GM12875 (cell line): ENCODE measurements around the gene TOP3B.
"Not testable (repeated sequence)": the region's sequence is repeated elsewhere in the genome, so short reads cannot be mapped to it uniquely, and the experiment has no call there.

Experiments used
- H3K4me3 ChIP-seq: one replicate; pipeline ENCODE4 v1.5.1; 2011; ENCODE audit warnings: low read depth, low read length, control low read depth
- CTCF ChIP-seq: IDR thresholded peaks from 2 replicates; pipeline ENCODE4 v1.5.1; 2011; ENCODE audit warnings: low read depth, mild to moderate bottlenecking, control low read depth, inconsistent platforms, low read length, moderate library complexity, borderline replicate concordance; ENCODE audit not compliant: insufficient read depth

The TOP3B gene

GRCh38 chr22:21943571-21944448, 38.8 kb downstream of the TOP3B start:
- TF ChIP-seq CTCF = no peak
- no peak overlapping the region for H3K4me3 ChIP-seq

GRCh38 chr22:21942407-21943343, 39.9 kb downstream of the TOP3B start:
- no peak for TF ChIP-seq CTCF
- H3K4me3 ChIP-seq = no peak overlapping the region

DNA sequence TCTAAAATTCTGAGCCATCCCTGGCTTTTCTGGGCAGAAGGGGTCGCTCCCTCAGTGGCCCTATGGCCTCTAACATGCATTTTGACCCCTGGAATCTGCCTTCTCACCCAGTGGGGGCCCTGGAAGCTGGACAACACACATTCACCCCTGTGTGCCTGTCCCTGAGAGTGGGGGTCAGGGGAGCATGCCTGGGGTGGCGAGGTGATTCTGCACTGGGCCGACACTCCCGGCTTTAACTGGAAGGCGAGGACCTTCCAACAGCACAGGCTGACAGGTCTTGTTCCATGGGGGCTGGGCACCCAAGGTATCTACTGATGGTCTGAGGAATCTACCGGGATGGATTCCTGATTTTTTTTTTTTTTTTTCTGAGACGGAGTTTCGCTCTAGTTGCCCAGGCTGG, 40.7 kb downstream of the TOP3B start:
- no peak overlapping the region for H3K4me3 ChIP-seq
- TF ChIP-seq CTCF = no peak

GRCh38 chr22:21940521-21940920, 42.1 kb downstream of the TOP3B start:
- H3K4me3 ChIP-seq = no peak overlapping the region
- TF ChIP-seq CTCF = no peak

GRCh38 chr22:21939935-21940334, 42.7 kb downstream of the TOP3B start:
- not testable (repeated sequence) for H3K4me3 ChIP-seq

GRCh38 chr22:21939461-21939913, 43.1 kb downstream of the TOP3B start:
- TF ChIP-seq CTCF = no peak
- H3K4me3 ChIP-seq = no peak overlapping the region

DNA sequence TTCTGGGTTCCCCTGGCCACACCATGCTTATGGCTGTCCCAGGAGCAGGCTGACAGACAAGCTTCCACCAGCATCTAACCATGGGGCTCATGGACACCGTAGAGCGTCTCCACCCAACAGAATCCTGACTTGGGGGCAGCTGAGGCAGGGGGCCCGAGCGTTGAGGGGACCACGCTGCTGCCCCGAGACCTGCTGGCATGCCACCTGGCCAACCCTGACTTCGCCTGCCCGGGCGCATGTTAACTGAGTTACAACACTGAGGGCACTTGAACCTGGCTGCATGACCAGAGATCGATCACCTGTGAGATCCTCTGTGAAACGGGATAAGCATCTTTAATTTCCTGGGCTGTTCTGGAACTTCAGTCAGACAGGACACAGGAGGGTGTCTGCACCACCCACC, 43.7 kb downstream of the TOP3B start:
- TF ChIP-seq CTCF = no peak
- no peak overlapping the region for H3K4me3 ChIP-seq
